HepG2 (cell line): ENCODE measurements around the gene TXNL4B. TPM values are rescaled to one million over a fixed set of nuclear protein-coding genes. Genes with fewer than 3 reads are reported as not detected.

Source experiments
- ATF2 ChIP-seq: sonication (generic); formaldehyde crosslinking; IDR thresholded peaks from 2 replicates; pipeline ENCODE4 v1.4.0; 2020; ENCODE audit warnings: missing genetic modification reagents
- CREM ChIP-seq, 2 experiments: sonication (generic) in 1 of 2; formaldehyde crosslinking in 1 of 2; IDR thresholded peaks; 2 replicates each; pipeline versions ENCODE4 v1.4.0 to v1.6.1; 2016 to 2020; ENCODE audit warnings: antibody characterized with exemption in 1 of 2, mild to moderate bottlenecking in 1 of 2, missing genetic modification reagents in 1 of 2
- E2F2 ChIP-seq: sonication (generic); formaldehyde crosslinking; IDR thresholded peaks from 2 replicates; pipeline ENCODE4 v1.4.0; 2020; ENCODE audit warnings: missing genetic modification reagents, borderline replicate concordance
- FOSL2 ChIP-seq: sonication (generic); formaldehyde crosslinking; IDR thresholded peaks from 2 replicates; pipeline ENCODE4 v1.4.0; 2020; ENCODE audit warnings: missing genetic modification reagents
- FOXM1 ChIP-seq: sonication (generic); formaldehyde crosslinking; IDR thresholded peaks from 2 replicates; pipeline ENCODE4 v1.5.0; 2020; ENCODE audit warnings: missing genetic modification reagents
- GABPA ChIP-seq, 2 experiments: IDR thresholded peaks; 2 replicates each; pipeline ENCODE4 v1.6.1; 2011 to 2016; ENCODE audit warnings: low read depth in 2 of 2, low read length in 1 of 2, missing biosample characterization in 1 of 2, missing genetic modification characterization in 1 of 2
- GFI1 ChIP-seq: sonication (generic); formaldehyde crosslinking; IDR thresholded peaks from 2 replicates; pipeline ENCODE4 v1.5.0; 2020; ENCODE audit warnings: missing genetic modification reagents, mild to moderate bottlenecking, borderline replicate concordance
- HMG20A ChIP-seq: IDR thresholded peaks from 2 replicates; pipeline ENCODE4 v1.6.1; 2016; ENCODE audit warnings: borderline replicate concordance
- KDM5A ChIP-seq: fragments of 200-600 bp; sonication (generic); IDR thresholded peaks from 2 replicates; pipeline ENCODE4 v1.7.0; 2018; ENCODE audit warnings: antibody characterized with exemption, mild to moderate bottlenecking, low read length, borderline replicate concordance
- MYPOP ChIP-seq: sonication (generic); formaldehyde crosslinking; IDR thresholded peaks from 2 replicates; pipeline ENCODE4 v1.8.1; 2023; ENCODE audit warnings: mild to moderate bottlenecking, moderate library complexity, missing genetic modification reagents
- NCOA2 ChIP-seq: sonication (generic); formaldehyde crosslinking; IDR thresholded peaks from 2 replicates; pipeline ENCODE4 v1.8.0; 2022; ENCODE audit warnings: inconsistent platforms
- NCOR1 ChIP-seq: fragments of 200-600 bp; sonication (generic); IDR thresholded peaks from 2 replicates; pipeline ENCODE4 v1.7.0; 2017; ENCODE audit warnings: antibody characterized with exemption, low read length, borderline replicate concordance
- NFIC ChIP-seq: IDR thresholded peaks from 2 replicates; pipeline ENCODE4 v1.6.1; 2012; ENCODE audit warnings: mild to moderate bottlenecking, low read length, inconsistent platforms
- POLR2G ChIP-seq: fragments of 200-400 bp; formaldehyde crosslinking; IDR thresholded peaks from 2 replicates; pipeline ENCODE4 v1.6.1; 2018; ENCODE audit warnings: mild to moderate bottlenecking, low read depth, low read length, moderate library complexity
- SMAD3 ChIP-seq: sonication (generic); formaldehyde crosslinking; IDR thresholded peaks from 2 replicates; pipeline ENCODE4 v1.4.0; 2020; ENCODE audit warnings: missing genetic modification reagents
- TFE3 ChIP-seq: IDR thresholded peaks from 2 replicates; pipeline ENCODE4 v1.6.1; 2016
- TP53 ChIP-seq: sonication (generic); formaldehyde crosslinking; conservative IDR thresholded peaks from 2 replicates; pipeline ENCODE4 v1.4.0; 2020; ENCODE audit warnings: missing genetic modification reagents
- ZBTB43 ChIP-seq: sonication (generic); formaldehyde crosslinking; conservative IDR thresholded peaks from 2 replicates; pipeline ENCODE4 v1.4.0; 2020; ENCODE audit warnings: missing genetic modification reagents
- ZKSCAN8 ChIP-seq: IDR thresholded peaks from 2 replicates; pipeline ENCODE4 v1.6.1; 2016; ENCODE audit warnings: borderline replicate concordance, missing genetic modification reagents, missing compliant biosample characterization
- ZNF430 ChIP-seq: sonication (generic); formaldehyde crosslinking; IDR thresholded peaks from 2 replicates; pipeline ENCODE4 v1.9.0; 2021; ENCODE audit warnings: mild to moderate bottlenecking, missing genetic modification reagents
- ZNF501 ChIP-seq: sonication (generic); formaldehyde crosslinking; IDR thresholded peaks from 2 replicates; pipeline ENCODE4 v1.5.1; 2020; ENCODE audit warnings: mild to moderate bottlenecking, moderate library complexity, missing genetic modification reagents
- ZNF878 ChIP-seq: sonication (generic); formaldehyde crosslinking; IDR thresholded peaks from 2 replicates; pipeline ENCODE4 v1.8.1; 2023; ENCODE audit warnings: mild to moderate bottlenecking, missing genetic modification reagents, moderate library complexity
- polyA plus RNA-seq, 8 experiments: library from polyadenylated mRNA; depleted of rRNA in 3 of 8; stranded (reverse) in 7 of 8; unstranded in 1 of 8; fragments of >200 nt; fragmentation: Illumina TruSeq in 4 of 8; extraction: Trizol in 4 of 8; gene quantifications; 2 replicates each; pipeline versions ENCODE4 v1.2.1 to v1.2.3, GENCODE V29; 2011 to 2016; ENCODE audit warnings: low read depth in 4 of 8, missing spikeins in 1 of 8, mixed read lengths in 1 of 8; ENCODE audit not compliant: insufficient read depth in 1 of 8
- total RNA-seq, 5 experiments: library from RNA; depleted of rRNA; stranded (reverse); fragments of >200 nt; fragmentation: Illumina TruSeq; extraction: Trizol; gene quantifications; 2 replicates each; pipeline ENCODE4 v1.2.3, GENCODE V29; 2016; ENCODE audit warnings: low read depth in 1 of 5

TXNL4B gene
- total and polyA plus RNA-seq, 2 of the 13 experiments (the other 11 are each of a cell fraction or from before 2014, with no cell fraction given): 17.4 to 18.3 TPM

- peak; percentile 60; the same call in 1 of the 2 replicates for TF ChIP-seq CREM (IDR thresholded peaks at IDR 0.05)
- no peak for TF ChIP-seq CREM (CRISPR knock-in tag; IDR thresholded peaks at IDR 0.05)
- no peak; the same call in 1 of the 2 replicates for TF ChIP-seq KDM5A
- 0 out of 2 replicates have a peak, but pooled peaks have one; percentile 30 for TF ChIP-seq ZBTB43 (CRISPR knock-in tag)
- 0 out of 2 replicates have a peak, but pooled peaks have one; percentile 67 for TF ChIP-seq HMG20A (CRISPR knock-in tag)
- 0 out of 2 replicates have a peak, but pooled peaks have one; percentile 29 for TF ChIP-seq TFE3 (CRISPR knock-in tag)
- peak; percentile 61 for TF ChIP-seq FOSL2 (CRISPR knock-in tag)
- peak; percentile 56; the same call in 1 of the 2 replicates for TF ChIP-seq MYPOP (CRISPR knock-in tag)
- no peak for TF ChIP-seq ZNF501
- peak; percentile 76; the same call in 1 of the 2 replicates for TF ChIP-seq SMAD3 (CRISPR knock-in tag)
- peak; percentile 64; the same call in 1 of the 2 replicates for TF ChIP-seq NCOR1
- peak; percentile 71; the same call in 1 of the 2 replicates for TF ChIP-seq E2F2
- peak; percentile 98 for TF ChIP-seq FOXM1
- TF ChIP-seq POLR2G: peak; percentile 36; the same call in 1 of the 2 replicates
- TF ChIP-seq GABPA (IDR thresholded peaks at IDR 0.05; ENCODE audit: low read depth, low read length): no peak
- peak; percentile 73 for TF ChIP-seq GABPA (CRISPR knock-in tag; IDR thresholded peaks at IDR 0.05; ENCODE audit: low read depth)
- peak; percentile 89 for TF ChIP-seq GFI1 (CRISPR knock-in tag)
- 0 out of 2 replicates have a peak, but pooled peaks have one; percentile 35 for TF ChIP-seq TP53 (CRISPR knock-in tag)
- 0 out of 2 replicates have a peak, but pooled peaks have one; percentile 28 for TF ChIP-seq NFIC
- TF ChIP-seq ZNF430: 0 out of 2 replicates have a peak, but pooled peaks have one; percentile 14
- peak; percentile 85; the same call in 1 of the 2 replicates for TF ChIP-seq ZKSCAN8
- peak; percentile 75; the same call in 1 of the 2 replicates for TF ChIP-seq ZNF878
- TF ChIP-seq NCOA2: peak; percentile 89
- peak; percentile 45; the same call in 1 of the 2 replicates for TF ChIP-seq ATF2 (CRISPR knock-in tag)
Observed at GRCh38 chr16:72072514-72073342, 20.7 kb downstream of the TXNL4B start (continued).
